22Rv1 (cell line): ENCODE results near the gene MTRFR.
"Not testable (repeated sequence)": the region's sequence is repeated elsewhere in the genome, so short reads cannot be mapped to it uniquely, and the experiment has no call there.

Source experiments
- H3K27ac ChIP-seq: fragments of 450-650 bp; 2 replicates; pipeline ENCODE4 v1.5.1; 2017
- CTCF ChIP-seq: fragments of 450-650 bp; IDR thresholded peaks from 2 replicates; pipeline ENCODE4 v1.5.1; 2017; ENCODE audit warnings: mild to moderate bottlenecking
- ZFX ChIP-seq: fragments of 450-650 bp; IDR thresholded peaks from 2 replicates; pipeline ENCODE4 v1.6.1; 2017; ENCODE audit warnings: antibody characterized with exemption, borderline replicate concordance

Gene MTRFR

GRCh38 chr12:123238330-123238682 lies 5.1 kb downstream of the MTRFR start:
- 0 out of 2 replicates have a peak overlapping the region, but pooled peaks have one; percentile 17 for H3K27ac ChIP-seq
- TF ChIP-seq ZFX: no peak
- peak; percentile 68 for TF ChIP-seq CTCF

- no peak for TF ChIP-seq CTCF
- no peak for TF ChIP-seq ZFX
Measured at GRCh38 chr12:123238961-123239360, 5.7 kb downstream of the MTRFR start.

GRCh38 chr12:123242116-123242904 lies 9.1 kb downstream of the MTRFR start:
- TF ChIP-seq ZFX (no peak), CTCF (no peak)
- H3K27ac ChIP-seq: peak overlapping the region; percentile 49

More at GRCh38 chr12:123238961-123239360, 5.7 kb downstream of the MTRFR start:
- no peak overlapping the region for H3K27ac ChIP-seq

GRCh38 chr12:123243671-123244262 lies 10.5 kb downstream of the MTRFR start:
- TF ChIP-seq ZFX (no peak), CTCF (no peak)
- H3K27ac ChIP-seq: no peak overlapping the region; the same call in 1 of the 2 replicates

- no peak overlapping the region for H3K27ac ChIP-seq
- no peak for TF ChIP-seq CTCF
- no peak for TF ChIP-seq ZFX
Measured at GRCh38 chr12:123245678-123246077, 12.4 kb downstream of the MTRFR start.

GRCh38 chr12:123248129-123248528 lies 14.9 kb downstream of the MTRFR start:
- not testable (repeated sequence) for H3K27ac ChIP-seq

GRCh38 chr12:123248996-123249741 lies 15.9 kb downstream of the MTRFR start:
- peak overlapping the region; percentile 86; the same call in 1 of the 2 replicates for H3K27ac ChIP-seq
